ENCODE data around the gene SYT7.
A peak's percentile ranks its signal among the peaks of the same experiment; 100 is the strongest.

SYT7 gene

DNA sequence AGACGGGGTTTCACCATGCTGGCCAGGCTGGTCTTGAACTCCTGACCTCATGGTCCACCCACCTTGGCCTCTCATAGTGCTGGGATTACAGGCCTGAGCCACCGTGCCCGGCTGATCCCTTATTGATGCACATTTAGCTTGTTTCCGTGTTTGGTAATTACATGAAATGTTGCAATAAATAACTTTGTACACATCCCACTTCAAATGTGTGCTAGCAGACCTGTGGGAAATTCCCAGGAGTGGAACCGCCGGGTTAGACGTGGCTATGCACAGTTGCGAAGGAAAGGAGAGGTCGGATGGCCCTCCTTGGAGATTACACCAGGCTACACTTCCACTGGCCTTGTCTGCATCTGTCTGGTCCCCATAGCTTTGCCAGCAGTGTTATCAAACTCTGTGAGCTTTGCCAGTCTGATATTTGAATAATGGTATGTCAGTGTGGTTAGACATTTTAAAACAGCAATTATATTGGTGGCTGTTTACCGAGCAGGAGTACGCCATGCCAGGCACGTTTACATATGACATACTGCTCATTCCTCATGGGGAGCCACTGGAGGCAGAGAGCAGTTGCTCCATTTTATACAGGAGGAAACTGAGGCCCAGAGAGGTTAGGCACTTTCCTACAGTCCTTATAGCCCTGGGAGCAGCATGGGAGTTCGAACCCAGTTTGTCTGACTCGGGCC is 27.2 kb upstream of the SYT7 start:
- DNase-seq: no peak

DNA sequence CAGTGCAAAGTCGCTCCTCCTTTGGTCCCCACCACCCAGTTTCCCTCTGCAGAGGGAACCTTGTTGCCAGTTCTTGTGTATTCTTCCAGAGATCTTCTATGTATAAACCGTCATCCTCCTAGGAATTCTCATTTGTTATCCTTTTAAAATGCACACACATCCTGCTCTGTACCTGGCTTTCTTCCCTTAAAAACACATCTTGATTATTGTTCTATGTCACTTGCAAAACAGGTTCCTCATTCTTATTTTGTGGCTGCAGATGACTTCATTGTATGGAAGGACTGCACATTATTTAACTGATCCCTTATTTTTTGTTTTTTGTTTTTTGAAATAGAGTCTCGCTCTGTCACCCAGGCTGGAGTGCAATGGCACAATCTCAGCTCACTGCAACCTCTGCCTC is 26.6 kb upstream of the SYT7 start:
- DNase-seq: no peak

DNA sequence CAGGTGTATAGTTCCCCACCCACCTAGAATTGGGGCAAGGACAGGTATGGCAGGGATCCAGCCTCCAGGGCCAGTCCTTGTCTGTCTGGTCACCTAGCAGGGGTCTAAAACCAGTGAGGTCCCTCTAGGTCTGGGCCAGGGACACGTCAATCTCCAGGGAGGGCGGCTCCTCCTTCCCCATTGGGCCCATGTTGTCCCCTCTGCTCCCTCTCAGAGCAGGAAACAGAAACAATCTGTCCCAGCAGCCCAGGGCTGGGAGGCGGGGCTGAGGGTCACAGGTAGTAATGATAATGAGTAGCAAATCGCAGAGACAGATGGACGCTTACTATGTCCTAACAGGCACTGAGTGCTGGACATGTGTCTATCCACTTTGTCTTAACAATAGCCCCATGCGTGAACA is 22.8 kb upstream of the SYT7 start:
- no peak for DNase-seq

DNA sequence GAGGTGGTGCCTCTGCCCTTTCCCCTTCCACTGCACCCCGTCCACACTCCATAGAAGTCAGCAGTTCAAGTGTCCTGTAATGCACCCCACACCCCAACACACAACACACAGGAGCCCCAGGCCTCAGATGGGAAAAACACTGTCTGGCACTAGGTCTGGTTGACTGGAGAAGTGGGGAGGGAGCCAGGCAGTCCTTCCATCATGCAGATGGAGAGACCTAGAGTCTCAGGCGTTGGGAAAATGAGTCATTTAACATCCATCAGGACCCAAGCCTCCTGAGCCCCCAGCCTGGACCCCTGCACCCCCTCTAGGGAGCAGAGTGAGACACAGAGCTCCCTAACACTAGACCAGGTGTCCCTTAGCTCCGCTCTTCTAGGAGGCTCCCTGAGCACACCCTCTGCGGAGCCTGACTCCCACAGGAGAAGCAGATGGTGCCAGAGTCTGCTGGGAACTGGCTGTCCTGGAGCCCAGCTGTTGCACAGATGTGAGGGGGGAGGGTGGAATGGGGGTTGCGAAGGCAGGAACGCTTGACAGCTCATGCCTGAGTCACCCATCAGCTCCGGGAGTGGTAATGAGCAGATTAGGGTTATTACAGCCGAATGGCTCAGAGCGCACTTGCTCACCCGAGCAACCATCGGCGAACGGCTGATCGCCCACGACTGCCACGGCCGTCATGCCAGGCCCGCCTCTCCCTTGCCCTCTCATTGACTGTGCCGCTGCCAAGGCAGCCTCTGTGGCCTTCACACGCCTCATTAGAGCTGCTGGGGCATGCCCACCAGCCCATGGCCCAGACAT is 22.1 kb upstream of the SYT7 start:
- no peak for DNase-seq

DNA sequence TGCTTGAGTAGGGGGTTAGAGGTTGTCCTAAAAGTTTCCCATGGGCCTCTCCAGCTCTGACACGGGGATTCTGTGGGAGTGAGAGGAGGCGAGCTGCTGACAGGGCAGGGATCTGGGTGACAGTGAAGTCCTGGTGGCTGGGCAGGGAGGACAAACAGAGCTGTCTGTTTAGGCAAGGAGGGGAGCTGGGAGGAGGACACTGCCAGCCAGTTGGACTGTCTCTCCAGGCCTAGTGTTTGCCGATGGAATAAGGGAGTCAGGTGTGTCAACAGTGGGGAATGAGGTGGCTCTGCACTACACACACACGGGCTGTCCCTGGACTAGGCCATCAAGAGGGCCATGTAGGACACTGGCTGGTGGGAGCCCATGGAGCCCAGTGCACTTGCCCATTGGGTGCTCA is 20.6 kb upstream of the SYT7 start:
- no peak for DNase-seq

DNA sequence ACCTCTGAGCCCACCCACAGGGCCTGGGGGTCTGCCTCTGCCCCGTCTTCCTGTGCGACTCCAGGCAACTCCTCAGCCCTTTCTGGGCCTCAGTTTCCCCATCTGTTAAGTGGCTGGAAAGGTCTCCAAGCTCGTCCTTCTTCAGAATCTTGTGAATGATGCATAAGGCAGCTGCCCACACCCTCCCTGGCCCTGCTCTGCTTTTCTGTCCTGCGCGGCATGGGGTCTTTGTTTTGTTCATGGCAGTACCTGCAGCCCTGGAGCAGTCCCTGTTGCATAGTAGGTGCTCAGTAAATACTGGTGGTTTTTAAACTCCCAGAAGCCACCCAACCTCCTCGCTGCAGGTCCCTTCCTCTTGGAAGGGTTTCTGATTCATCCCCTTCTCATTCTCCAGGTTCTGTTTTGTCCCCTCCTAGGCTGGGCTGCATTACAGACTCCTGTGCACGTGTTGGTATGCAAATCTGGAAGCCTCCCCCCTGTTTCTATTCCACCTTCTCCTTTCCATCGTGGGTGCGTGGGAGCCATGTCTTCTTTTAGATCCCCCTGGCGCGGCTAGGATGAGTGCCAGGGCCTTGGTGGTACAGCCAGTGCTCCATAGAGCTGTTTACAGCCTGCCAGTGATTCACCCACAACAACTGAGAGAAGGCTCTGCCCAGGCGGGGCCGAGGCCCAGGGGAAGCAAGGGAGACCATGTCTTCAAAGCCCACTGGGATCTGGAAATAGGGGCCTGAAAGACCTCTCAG is 19.3 kb upstream of the SYT7 start:
- no peak for DNase-seq

DNA sequence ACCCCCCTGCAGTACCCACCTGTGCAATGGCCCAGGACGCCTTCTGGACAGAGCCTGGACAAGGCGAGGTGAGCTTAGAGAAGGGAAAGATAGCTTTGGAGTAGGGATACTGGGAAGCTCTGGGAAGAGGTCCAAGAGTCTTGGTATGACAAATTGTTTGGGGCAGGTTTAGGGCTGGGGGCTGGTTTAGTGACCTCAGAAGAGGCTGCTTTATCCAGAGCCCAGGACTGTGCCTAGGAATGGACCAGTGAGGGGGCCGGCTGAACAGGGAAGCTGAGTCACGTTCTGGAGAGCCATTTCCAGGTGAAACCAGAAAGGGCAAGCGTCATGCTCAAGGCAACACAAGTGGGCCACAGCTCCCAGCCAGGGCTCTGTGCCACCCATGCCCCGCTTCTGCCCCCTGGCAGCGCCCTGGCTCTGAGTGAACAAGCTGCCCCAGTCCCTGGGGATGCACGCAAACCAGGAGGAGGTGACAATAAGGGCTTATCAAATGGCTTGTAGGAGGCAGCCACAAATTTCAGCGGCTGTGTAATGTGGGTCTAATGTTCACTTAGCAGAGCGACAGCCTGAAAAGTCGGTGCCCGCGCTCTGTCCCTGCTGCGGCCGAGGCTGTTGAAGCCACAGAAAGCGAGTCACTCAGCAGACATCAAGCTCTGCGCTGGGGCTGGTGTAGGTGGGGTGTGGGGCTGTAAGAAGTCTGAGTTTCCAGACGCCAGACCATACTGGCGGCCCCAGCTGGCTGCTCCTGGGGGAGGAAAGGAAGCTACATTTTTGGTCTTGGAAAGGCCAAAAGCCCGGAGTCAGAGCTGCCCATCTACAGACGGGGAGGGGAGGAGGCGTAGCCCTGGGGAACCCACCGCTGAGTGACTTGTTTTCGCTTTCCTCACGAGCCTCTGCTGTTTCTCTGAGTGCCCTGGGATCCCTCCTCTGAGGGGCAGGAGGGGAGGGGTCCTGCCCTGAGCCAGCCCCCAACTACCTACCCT is 18.3 kb upstream of the SYT7 start:
- no peak for DNase-seq

DNA sequence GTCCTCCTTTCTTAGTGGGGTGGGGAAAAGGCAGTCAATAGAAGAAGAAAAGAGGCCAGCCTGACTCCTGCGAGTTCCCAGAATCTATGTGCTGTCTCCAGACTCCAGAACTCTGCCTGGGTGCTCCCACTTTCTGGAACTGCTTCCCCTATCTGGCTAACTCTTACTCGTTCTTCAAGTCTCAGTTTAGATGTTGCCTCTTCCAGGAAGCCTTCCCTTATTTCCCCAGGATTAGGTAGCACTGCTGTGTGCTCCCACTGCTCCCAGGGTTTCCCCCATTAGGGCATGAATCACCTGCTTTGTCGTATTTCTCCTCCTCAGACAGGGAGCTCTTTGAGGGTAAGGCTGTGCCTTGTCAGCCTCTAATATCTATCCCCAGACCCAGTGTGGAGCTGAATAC is 17.5 kb upstream of the SYT7 start:
- no peak for DNase-seq

DNA sequence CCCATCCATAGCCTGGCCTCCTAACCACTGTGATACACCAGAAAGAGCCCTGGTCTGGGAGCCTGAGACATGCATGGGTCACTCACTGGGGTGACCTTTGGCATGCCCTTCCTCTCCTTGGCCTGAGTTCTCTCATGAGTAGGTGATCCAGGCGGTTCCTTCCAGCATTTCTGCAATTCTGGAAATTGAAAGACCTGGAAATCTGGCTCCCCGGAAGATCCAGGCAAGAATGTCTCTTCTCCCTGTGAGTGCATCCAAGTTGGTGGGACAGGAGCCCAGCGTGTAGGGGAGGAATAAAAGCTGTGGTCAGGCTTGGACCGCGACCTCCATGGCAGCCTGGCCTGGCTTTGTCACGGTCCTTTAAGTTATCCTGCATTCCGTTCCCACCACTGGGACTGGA is 16.1 kb upstream of the SYT7 start:
- DNase-seq: no peak

DNA sequence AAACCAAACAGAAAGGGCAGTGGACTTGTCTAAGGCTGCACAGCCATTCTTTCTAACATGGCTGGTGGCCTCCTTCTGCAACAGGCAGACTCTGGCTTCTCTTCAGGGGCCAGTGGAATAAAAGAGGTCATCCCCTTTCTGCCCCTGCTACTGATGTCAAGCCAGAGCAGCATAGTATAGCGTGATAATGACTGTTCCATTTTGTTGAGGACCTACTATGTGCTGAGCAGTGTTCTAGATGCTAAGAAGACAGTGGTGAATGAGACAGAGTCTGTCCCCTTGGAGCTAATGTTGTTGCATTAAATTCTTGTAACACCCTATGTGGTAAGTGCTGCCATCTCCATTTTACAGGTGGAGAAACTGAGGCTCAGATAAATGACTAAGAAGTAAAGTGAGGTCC is 15.7 kb upstream of the SYT7 start:
- no peak for DNase-seq

DNA sequence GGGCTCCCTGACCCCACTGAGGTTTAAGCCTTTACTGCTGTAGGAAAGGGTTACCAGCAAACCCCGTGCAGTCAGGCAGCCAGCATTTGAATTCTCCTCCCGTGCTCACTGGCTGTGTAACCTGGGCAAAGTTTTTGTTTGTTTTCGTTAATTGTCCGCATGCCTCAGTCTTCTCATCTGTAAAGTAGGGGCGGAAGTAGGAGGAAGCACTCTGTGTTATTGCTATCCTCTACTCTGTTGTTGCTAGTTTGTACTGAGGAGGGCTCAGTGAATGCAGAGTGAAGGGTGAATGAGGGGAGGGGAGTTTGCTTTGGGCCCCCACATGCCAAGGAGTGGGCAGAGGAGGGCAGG is 14.0 kb upstream of the SYT7 start:
- DNase-seq: no peak

DNA sequence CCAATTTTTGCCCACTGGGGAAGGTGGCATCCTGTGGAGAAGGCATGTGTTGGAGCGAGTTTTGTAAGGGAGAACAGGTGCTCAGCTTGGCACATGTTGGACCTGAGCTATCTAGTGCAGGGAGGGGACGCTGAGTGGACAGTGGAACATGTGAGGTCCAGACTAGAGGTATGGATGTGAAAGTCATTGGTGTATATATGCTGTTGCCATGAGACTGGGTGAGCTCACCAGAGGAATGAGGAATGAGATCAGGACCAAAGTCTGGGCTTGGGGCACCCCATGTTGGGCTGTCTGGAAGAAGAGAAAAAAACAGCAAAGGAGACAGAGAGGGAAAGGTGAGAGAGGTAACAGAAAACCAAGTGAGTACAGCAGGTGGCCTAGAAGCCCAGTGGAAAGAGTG is 12.3 kb upstream of the SYT7 start:
- DNase-seq: no peak

DNA sequence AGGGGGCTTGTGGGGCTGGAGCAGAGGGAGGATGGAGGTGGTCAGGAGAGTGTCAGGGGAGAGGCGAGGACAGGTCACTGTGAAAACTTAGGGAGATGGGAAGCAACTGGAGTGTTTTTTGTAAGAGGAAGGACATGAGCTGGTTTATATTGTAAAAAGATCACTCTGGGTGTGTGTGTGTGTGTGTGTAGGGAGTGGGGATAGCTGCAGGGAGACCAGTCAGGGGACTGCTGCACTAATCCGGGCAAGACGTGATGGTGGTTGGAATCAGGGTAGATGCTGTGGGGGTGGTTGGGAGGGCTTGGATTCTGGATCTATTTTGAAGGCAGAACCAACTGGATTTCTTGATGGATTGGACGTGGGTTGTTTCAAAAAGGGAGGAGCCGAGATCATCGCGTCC is 11.3 kb upstream of the SYT7 start:
- no peak for DNase-seq

DNA sequence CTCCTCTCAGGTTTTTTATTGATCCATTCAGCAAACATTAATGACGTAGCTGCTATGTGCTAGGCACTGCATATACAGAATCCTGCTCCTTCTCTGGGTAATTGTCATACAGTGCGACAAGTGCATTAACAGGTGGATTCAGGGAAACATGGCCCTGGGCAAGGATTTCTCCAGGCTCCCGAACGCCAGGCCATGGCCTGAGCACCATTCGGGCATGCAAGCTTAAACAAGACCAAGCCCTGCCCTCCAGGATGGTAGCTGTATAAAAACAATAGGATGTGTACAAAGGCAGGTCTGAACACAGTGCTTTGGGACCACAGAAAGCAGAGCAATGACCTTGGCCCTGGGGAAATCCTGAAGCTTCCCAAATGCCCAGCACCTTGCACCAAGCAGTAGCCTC is 9.1 kb upstream of the SYT7 start:
- DNase-seq: no peak

DNA sequence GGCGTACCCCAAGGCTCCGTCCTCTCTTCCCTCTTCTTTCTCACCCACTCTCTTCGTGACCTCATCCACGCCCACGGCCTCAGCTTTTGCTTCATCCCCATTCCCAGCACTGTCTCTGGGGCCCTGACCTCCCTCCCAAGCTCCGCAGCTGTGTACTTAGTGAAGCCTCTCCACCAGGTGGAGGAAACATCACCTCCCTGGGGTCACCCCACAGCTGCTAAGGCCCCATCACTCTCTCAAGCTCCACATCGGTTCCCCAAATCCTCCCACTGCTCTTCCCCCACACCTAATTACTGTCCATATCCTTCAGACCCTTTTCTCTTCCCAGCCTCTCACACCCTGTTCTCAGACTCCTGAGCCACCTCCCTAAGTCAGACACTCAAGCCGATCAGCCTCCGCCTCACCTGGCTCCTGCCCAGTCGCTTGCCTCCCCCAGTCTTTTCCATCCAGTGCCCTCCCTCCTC is 7.9 kb upstream of the SYT7 start:
- peak; percentile 35 for DNase-seq

DNA sequence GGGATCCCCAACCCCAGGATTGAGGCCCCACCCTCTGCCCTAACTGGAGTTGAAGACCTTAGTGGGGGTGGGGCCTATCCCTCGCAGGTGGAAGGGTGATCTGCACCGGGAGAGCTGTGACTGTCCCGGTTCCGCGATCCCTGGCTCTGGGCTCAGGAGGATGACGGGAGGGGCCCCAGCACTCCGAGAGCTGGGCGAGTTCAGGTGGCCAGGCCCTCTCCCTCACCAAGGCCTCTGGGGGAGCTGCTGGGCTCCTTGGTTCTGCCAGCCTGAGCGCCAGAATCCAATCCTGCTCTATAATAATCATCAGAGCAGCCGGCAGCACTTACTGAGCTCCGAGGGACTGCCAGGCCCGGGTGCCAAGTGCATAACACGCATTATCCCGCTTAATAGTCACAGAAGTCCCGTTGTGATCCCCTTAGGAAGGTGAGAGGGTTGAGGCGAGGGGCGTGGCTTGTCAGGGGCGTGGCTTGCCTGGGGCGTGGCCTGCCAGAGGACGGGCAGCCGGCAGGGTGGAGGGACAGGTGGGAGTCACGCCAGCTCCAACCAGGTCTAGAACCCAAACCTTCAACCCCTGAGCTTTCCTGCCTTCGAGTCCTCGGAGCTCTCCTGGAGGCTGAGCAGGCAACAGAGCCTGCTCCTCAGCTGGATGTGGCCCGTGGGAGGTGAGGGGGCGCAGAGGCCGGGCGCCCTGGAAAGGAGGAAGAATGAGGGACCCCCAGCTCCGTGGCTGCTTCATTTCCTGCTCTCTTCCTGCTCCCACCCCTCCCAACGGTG is 7.3 kb upstream of the SYT7 start:
- DNase-seq: peak; percentile 70

DNA sequence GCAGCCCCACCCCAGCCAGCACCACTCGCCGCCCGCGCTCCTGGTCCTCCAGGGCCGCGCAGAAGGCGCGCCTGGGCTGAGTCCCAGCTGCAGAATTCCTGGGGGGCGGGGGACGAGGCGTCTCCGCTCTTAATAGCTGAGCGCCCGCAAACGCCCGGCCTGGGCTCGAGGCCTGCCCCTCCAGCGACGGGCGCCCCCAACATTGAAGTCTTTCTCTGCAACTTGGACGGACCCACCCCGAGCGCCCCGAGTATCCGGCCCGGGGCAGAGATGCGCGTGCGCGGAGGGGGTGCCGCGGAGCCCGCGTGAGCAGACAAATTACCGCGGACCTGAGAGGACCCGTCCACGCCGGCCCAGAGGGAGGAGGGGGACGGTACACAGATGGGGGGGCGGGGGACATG is 6.7 kb upstream of the SYT7 start:
- peak; percentile 37 for DNase-seq

DNA sequence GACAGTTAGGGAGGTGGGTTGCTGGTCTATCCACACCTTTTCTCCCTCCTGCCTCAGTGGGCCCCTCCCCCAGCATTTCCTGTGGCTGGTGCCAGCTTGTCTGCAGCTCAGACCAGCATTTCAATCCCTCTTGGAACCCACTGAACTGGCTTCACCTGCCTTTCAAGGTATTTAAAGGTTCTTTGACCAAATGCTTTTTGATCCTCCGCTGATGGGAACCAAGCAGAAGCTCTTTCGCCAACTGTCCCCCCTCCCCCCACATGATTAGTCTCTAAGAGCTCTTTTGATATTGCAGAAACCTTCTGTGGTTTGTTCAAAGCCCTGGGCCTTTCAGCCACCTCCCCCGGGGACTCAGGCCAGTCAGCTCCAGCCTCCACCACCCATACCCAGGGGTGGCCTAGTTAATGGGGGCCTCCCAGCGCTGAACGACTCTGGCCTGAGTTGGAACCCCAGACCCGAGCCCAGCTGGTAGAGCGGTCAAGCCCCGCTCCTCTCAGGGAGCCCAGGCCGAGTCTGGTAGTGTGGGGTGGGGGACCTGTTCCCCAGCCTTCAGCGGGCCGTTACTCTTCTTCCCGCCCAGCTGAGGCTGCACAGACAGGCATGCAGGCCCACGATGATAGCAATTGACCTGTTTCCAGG is 6.0 kb upstream of the SYT7 start:
- no peak for DNase-seq

DNA sequence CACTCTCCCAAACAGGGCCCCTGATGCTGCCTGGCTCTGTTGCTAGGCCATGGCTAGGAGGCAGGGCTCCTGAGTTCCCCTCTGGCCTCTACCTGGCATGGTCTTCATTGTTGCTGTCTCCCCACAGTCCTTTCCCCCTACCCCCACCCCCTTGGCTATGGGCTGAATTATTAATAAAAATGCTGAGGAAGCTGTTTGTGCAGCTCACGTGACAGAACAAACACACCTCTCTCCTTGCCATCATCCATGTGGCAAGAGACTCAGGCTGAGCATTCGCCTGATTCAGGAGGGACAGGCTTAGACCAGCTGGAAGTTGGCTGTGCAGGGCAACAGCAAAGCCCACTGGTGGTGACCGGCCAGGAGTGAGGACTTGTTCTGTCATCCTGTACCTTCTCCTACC is 4.2 kb upstream of the SYT7 start:
- no peak for DNase-seq

DNA sequence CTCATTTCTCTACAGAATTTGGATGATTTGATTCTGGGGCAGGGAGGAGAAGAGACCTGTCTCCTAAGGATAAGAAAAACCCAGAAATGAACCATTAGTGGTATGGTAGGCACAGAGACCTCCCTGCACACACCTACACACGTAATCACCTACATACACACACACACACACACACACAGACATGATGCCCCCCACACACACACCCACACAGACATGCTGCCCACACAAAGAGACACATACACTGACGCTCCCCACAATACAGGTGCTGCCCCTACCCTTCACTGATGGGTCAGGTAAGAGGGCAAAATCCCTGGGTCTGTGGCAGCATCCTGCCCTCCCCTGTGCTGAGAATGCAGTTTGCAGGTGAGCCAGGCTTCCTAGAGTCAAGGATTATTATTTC is 1.1 kb upstream of the SYT7 start:
- no peak for DNase-seq

DNA sequence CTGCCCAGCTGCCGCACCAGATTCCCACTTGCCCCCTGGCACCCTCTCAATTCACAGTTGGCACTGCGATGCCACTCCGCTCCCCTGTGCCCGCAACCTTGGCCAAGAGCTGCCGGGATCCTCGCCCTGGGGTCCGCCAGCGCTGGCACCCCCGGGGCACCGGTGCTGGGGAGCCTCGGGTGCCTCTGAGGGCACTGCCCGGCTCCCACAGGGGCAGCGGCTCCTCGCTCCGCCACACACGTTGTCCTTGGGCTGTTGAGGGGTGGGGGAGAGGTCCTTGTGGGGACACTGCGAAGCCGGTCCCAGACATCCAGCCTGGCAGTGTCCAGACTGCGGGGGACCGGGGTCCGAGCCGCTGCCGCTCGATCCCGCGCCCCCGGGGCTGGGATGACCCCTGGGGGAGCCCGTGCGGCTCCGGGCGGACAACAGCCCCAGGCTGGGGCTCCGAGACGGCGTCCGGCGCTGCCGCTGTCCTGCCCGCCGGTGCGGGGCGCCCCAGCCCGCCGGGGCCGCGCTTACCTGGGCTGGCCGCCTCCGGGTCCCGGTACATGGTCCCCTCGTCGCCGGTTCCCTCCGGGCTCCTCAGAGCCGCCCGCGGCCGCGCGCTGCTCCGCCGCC is 496 bp downstream of the SYT7 start:
- no peak for DNase-seq

Measured in activated CD8-positive, alpha-beta memory T cell treated with anti-CD3 and anti-CD28 coated beads, Interleukin-2, amount 50 U/mL, for 4 hours (primary cell).